ENCODE data around the gene GALNT18. TPM values are rescaled to one million over a fixed set of nuclear protein-coding genes. Genes with fewer than 3 reads are reported as not detected.
A peak's percentile ranks its signal among the peaks of the same experiment; 100 is the strongest.

GALNT18 gene
- total and polyA plus RNA-seq, 2 experiments from 2014 or later = 4.3 to 10.8 TPM

GRCh38 chr11:11426226-11426952 lies 195.4 kb downstream of the GALNT18 start:
- no peaks in the 10 kb centered on the region for H4K20me1 ChIP-seq (replicated peaks; ENCODE audit: insufficient read depth)
- no peak overlapping the region for H3K27ac ChIP-seq (ENCODE audit: low read depth)
- H3K4me3 ChIP-seq = no peak overlapping the region
- H3K4me2 ChIP-seq = no peak overlapping the region
- H2AFZ ChIP-seq = no peak overlapping the region
- Mint-ChIP-seq H3K36me3 (ENCODE audit: low read depth) (no peaks in the 10 kb centered on the region; the same call in 2 of the 3 replicates), H3K27me3 (ENCODE audit: insufficient read depth, low read depth, poor library complexity) (peaks cover 3% of the 10 kb centered on the region), H3K4me1 (peaks cover 19% of the 10 kb centered on the region), H3K9me3 (no peaks in the 10 kb centered on the region), H3K27ac (no peak overlapping the region), H3K4me3 (no peak overlapping the region)
- H3F3A ChIP-seq (replicated peaks; ENCODE audit: low read depth) = no peaks in the 10 kb centered on the region
- no peaks in the 10 kb centered on the region for H3K79me2 ChIP-seq (replicated peaks; ENCODE audit: insufficient read depth)
- no peak for TF ChIP-seq JUNB (IDR thresholded peaks at IDR 0.05; ENCODE audit: unreplicated experiment)
- no peak for TF ChIP-seq REST (IDR thresholded peaks at IDR 0.05; ENCODE audit: unreplicated experiment)
- TF ChIP-seq ETS1 (IDR thresholded peaks at IDR 0.05) = no peak
- TF ChIP-seq EZH2phosphoT487 (IDR thresholded peaks at IDR 0.05; ENCODE audit: unreplicated experiment) = no peak
- no peak for TF ChIP-seq CTCF (conservative IDR thresholded peaks at IDR 0.05; ENCODE audit: low read depth in 2 of 2)
- ATAC-seq (no peak), DNase-seq (ENCODE audit: low spot score) (no peak)
- peaks cover 6% of the 10 kb centered on the region; the same call in 1 of the 2 replicates for H3K9me2 ChIP-seq (ENCODE audit: insufficient read depth)
- H3K36me3 ChIP-seq (ENCODE audit: insufficient read depth) = no peaks in the 10 kb centered on the region
- no peaks in the 10 kb centered on the region for H3K27me3 ChIP-seq (ENCODE audit: insufficient read depth)
- no peaks in the 10 kb centered on the region for H3K4me1 ChIP-seq (ENCODE audit: insufficient read depth)

- Histone ChIP-seq H3K4me3 (no peak overlapping the region), H4K20me1 (replicated peaks; ENCODE audit: insufficient read depth) (no peaks in the 10 kb centered on the region), H3K27ac (ENCODE audit: low read depth) (no peak overlapping the region), H3K36me3 (ENCODE audit: insufficient read depth) (no peaks in the 10 kb centered on the region), H3K79me2 (replicated peaks; ENCODE audit: insufficient read depth) (no peaks in the 10 kb centered on the region), H3K4me2 (no peak overlapping the region), H3K27me3 (ENCODE audit: insufficient read depth) (no peaks in the 10 kb centered on the region), H3F3A (replicated peaks; ENCODE audit: low read depth) (no peaks in the 10 kb centered on the region), H3K4me1 (ENCODE audit: insufficient read depth) (no peaks in the 10 kb centered on the region), H3K9me2 (ENCODE audit: insufficient read depth) (peaks cover 6% of the 10 kb centered on the region; the same call in 1 of the 2 replicates), H2AFZ (no peak overlapping the region)
- no peak for ATAC-seq
- Mint-ChIP-seq H3K27ac (0 out of 2 replicates have a peak overlapping the region, but pooled peaks have one; percentile 50), H3K27me3 (ENCODE audit: insufficient read depth, low read depth, poor library complexity) (peaks cover 3% of the 10 kb centered on the region), H3K4me1 (peaks cover 24% of the 10 kb centered on the region), H3K4me3 (no peak overlapping the region), H3K9me3 (no peaks in the 10 kb centered on the region), H3K36me3 (ENCODE audit: low read depth) (no peaks in the 10 kb centered on the region; the same call in 2 of the 3 replicates)
- DNase-seq (ENCODE audit: low spot score) = no peak
- no peak for TF ChIP-seq JUNB (IDR thresholded peaks at IDR 0.05; ENCODE audit: unreplicated experiment)
- no peak for TF ChIP-seq POLR2AphosphoS5 (IDR thresholded peaks at IDR 0.05; ENCODE audit: low read depth)
- TF ChIP-seq ETS1 (IDR thresholded peaks at IDR 0.05) = no peak
- no peak for TF ChIP-seq ZNF331 (CRISPR knock-in tag; IDR thresholded peaks at IDR 0.05; ENCODE audit: low read depth)
These were observed 196.0 kb downstream of the GALNT18 start for GRCh38 chr11:11425806-11426205.
